ENCODE data around the gene TSPYL6. TPM values are rescaled to one million over a fixed set of nuclear protein-coding genes. Genes with fewer than 3 reads are reported as not detected.

Gene TSPYL6
- polyA plus RNA-seq, 2 of the 4 experiments (the other 2 are of a cell fraction): not detected

- WGBS (ENCODE audit: missing lambda C conversion rate): 84% methylated on average over 2 of the region's 2 CpGs
- Histone ChIP-seq H3K27ac (no peak overlapping the region), H3K4me2 (no peak overlapping the region), H3K4me3 (no peak overlapping the region), H3K4me1 (no peaks in the 10 kb centered on the region), H3K9me3 (no peaks in the 10 kb centered on the region)
- TF ChIP-seq EHMT2 (IDR thresholded peaks at IDR 0.05; ENCODE audit: low read depth) (no peak), HEYL (CRISPR knock-in tag; IDR thresholded peaks at IDR 0.05) (no peak), HOXB5 (CRISPR knock-in tag; IDR thresholded peaks at IDR 0.05) (no peak), POLR2A (IDR thresholded peaks at IDR 0.05; ENCODE audit: low read length) (no peak), RCOR1 (IDR thresholded peaks at IDR 0.05; ENCODE audit: low read depth, low read length) (no peak), MAX (IDR thresholded peaks at IDR 0.05) (no peak), PBX3 (IDR thresholded peaks at IDR 0.05) (no peak), ATOH8 (CRISPR knock-in tag; IDR thresholded peaks at IDR 0.05; ENCODE audit: low read depth) (no peak), TP53 (CRISPR knock-in tag; IDR thresholded peaks at IDR 0.05) (no peak), CTCF (IDR thresholded peaks at IDR 0.05) (no peak), KDM5A (IDR thresholded peaks at IDR 0.05) (no peak), USF2 (IDR thresholded peaks at IDR 0.05) (no peak)
- ChIA-PET CTCF (no interaction called here), POLR2A (no interaction called here)
- FAIRE-seq (no peak), DNase-seq (ENCODE audit: low read depth in 1 of 2, low spot score in 1 of 2) (no peak), ATAC-seq (no peak)
Observed at GRCh38 chr2:54224997-54225396, 31.0 kb downstream of the TSPYL6 start.

GRCh38 chr2:54213082-54213481, 42.9 kb downstream of the TSPYL6 start:
- CTCF ChIA-PET: no interaction called here
- no peak overlapping the region for H3K27ac ChIP-seq
- TF ChIP-seq FOXS1 (CRISPR knock-in tag; IDR thresholded peaks at IDR 0.05): no peak
- TF ChIP-seq FOSL2 (IDR thresholded peaks at IDR 0.05): no peak
- no peak for TF ChIP-seq FOSL2 (CRISPR knock-in tag; IDR thresholded peaks at IDR 0.05)
- no peak for TF ChIP-seq USF2 (IDR thresholded peaks at IDR 0.05)
- no peak for TF ChIP-seq RNF2 (IDR thresholded peaks at IDR 0.05; ENCODE audit: borderline replicate concordance, low read depth)
- TF ChIP-seq ATOH8 (CRISPR knock-in tag; IDR thresholded peaks at IDR 0.05; ENCODE audit: low read depth): no peak
- TF ChIP-seq HOXB13 (CRISPR knock-in tag; IDR thresholded peaks at IDR 0.05; ENCODE audit: low read depth): no peak
- no peak for TF ChIP-seq POLR2AphosphoS2 (conservative IDR thresholded peaks at IDR 0.05; ENCODE audit: low read length)
- TF ChIP-seq FOSB (CRISPR knock-in tag; IDR thresholded peaks at IDR 0.05): no peak
- TF ChIP-seq MAZ (IDR thresholded peaks at IDR 0.05; ENCODE audit: borderline replicate concordance, low read depth, low read length): no peak
- TF ChIP-seq CBX8 (IDR thresholded peaks at IDR 0.05): no peak
- TF ChIP-seq PHF8 (IDR thresholded peaks at IDR 0.05; ENCODE audit: borderline replicate concordance, low read depth): no peak
- no peak for TF ChIP-seq KDM5A (IDR thresholded peaks at IDR 0.05)
- no peak for TF ChIP-seq HEYL (CRISPR knock-in tag; IDR thresholded peaks at IDR 0.05)
- WGBS (ENCODE audit: missing lambda C conversion rate): 58% methylated on average over 4 of the region's 4 CpGs
- H3K4me3 ChIP-seq: no peak overlapping the region
- peaks cover 5% of the 10 kb centered on the region; the same call in 1 of the 3 replicates for H3K9me3 ChIP-seq
- POLR2A ChIA-PET: no interaction called here
- no peak overlapping the region for H3K4me2 ChIP-seq
- no peak for ATAC-seq
- FAIRE-seq: no peak
- peaks cover 12% of the 10 kb centered on the region; the same call in 2 of the 3 replicates for H3K4me1 ChIP-seq
- no peak for DNase-seq (ENCODE audit: low read depth in 1 of 2, low spot score in 1 of 2)

All from A549 (cell line).